WTC11 (cell line): ENCODE measurements around the gene CELF2.

Experiments
- CTCF ChIP-seq: fragments of 200-600 bp; IDR thresholded peaks from 2 replicates; pipeline ENCODE4 v1.8.0; 2022; ENCODE audit warnings: antibody characterized with exemption
- ETV6 ChIP-seq: sonication (generic); formaldehyde crosslinking; IDR thresholded peaks from 2 replicates; pipeline ENCODE4 v1.8.1; 2022; ENCODE audit warnings: mild to moderate bottlenecking, missing genetic modification reagents
- NFE2L1 ChIP-seq: sonication (generic); formaldehyde crosslinking; IDR thresholded peaks from 2 replicates; pipeline ENCODE4 v1.8.1; 2023; ENCODE audit warnings: missing genetic modification reagents
- NR2C2 ChIP-seq: sonication (generic); formaldehyde crosslinking; IDR thresholded peaks from 2 replicates; pipeline ENCODE4 v1.8.0; 2022; ENCODE audit warnings: mild to moderate bottlenecking, missing genetic modification reagents
- USF2 ChIP-seq: sonication (generic); formaldehyde crosslinking; IDR thresholded peaks from 2 replicates; pipeline ENCODE4 v1.8.1; 2023; ENCODE audit warnings: mild to moderate bottlenecking, missing genetic modification reagents, moderate library complexity
- ZBTB43 ChIP-seq: sonication (generic); formaldehyde crosslinking; IDR thresholded peaks from 2 replicates; pipeline ENCODE4 v1.8.1; 2023; ENCODE audit warnings: mild to moderate bottlenecking, missing genetic modification reagents
- TF ChIP-seq, protein P1 (sequence below): sonication (generic); formaldehyde crosslinking; IDR thresholded peaks from 2 replicates; pipeline ENCODE4 v1.8.1; 2022; ENCODE audit warnings: mild to moderate bottlenecking, moderate library complexity, missing genetic modification reagents

DNA sequence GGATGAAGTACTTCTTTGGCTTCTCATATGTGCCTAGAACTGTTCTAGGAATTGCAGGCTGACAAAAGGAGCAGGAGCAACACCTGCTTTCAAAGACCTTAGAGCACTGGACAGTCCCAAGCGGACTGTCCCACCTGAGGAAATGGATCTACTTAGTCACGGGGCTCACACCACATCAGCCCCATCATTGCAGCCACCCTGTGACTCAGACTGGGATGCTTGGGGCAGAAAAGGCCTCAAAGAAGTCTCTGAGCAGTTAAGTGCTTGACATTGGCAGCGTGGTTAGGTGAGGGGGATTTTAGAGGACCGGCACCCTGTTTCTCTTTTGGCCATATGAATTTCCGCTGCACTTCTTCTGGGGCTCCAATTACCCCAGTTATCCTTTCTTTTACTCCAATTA, 337.2 kb downstream of the CELF2 start:
- TF ChIP-seq CTCF = no peak
- no peak for TF ChIP-seq ZBTB43
- TF ChIP-seq ETV6 (CRISPR knock-in tag) = no peak
- TF ChIP-seq NR2C2 = no peak
- no peak for TF ChIP-seq USF2 (CRISPR knock-in tag)
- TF ChIP-seq NFE2L1 = no peak
- TF ChIP-seq, protein P1, sequence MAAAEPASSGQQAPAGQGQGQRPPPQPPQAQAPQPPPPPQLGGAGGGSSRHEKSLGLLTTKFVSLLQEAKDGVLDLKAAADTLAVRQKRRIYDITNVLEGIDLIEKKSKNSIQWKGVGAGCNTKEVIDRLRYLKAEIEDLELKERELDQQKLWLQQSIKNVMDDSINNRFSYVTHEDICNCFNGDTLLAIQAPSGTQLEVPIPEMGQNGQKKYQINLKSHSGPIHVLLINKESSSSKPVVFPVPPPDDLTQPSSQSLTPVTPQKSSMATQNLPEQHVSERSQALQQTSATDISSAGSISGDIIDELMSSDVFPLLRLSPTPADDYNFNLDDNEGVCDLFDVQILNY = no peak
